ENCODE data around the gene CACNA2D3.
"Not testable (repeated sequence)": the region's sequence is repeated elsewhere in the genome, so short reads cannot be mapped to it uniquely, and the experiment has no call there.

The CACNA2D3 gene

GRCh38 chr3:55094676-55095075 lies 972.3 kb downstream of the CACNA2D3 start:
- in situ Hi-C loops (cut with HindIII; ENCODE audit: low sequenced_read_pairs), result no loop called here
- DNase-seq (ENCODE audit: low read depth, low spot score), result no peak
- no peak overlapping the region for H3K4me3 ChIP-seq (ENCODE audit: low read depth, low read length)
- TF ChIP-seq, protein P1, sequence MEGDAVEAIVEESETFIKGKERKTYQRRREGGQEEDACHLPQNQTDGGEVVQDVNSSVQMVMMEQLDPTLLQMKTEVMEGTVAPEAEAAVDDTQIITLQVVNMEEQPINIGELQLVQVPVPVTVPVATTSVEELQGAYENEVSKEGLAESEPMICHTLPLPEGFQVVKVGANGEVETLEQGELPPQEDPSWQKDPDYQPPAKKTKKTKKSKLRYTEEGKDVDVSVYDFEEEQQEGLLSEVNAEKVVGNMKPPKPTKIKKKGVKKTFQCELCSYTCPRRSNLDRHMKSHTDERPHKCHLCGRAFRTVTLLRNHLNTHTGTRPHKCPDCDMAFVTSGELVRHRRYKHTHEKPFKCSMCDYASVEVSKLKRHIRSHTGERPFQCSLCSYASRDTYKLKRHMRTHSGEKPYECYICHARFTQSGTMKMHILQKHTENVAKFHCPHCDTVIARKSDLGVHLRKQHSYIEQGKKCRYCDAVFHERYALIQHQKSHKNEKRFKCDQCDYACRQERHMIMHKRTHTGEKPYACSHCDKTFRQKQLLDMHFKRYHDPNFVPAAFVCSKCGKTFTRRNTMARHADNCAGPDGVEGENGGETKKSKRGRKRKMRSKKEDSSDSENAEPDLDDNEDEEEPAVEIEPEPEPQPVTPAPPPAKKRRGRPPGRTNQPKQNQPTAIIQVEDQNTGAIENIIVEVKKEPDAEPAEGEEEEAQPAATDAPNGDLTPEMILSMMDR (IDR thresholded peaks at IDR 0.05; ENCODE audit: low read depth, low read length), result no peak

GRCh38 chr3:55097441-55097840 lies 975.1 kb downstream of the CACNA2D3 start:
- in situ Hi-C loops (cut with HindIII; ENCODE audit: low sequenced_read_pairs), result no loop called here
- H3K4me3 ChIP-seq (ENCODE audit: low read depth, low read length), result no peak overlapping the region
- TF ChIP-seq, protein P1 (IDR thresholded peaks at IDR 0.05; ENCODE audit: low read depth, low read length), result no peak
- DNase-seq (ENCODE audit: low read depth, low spot score), result no peak

GRCh38 chr3:55105647-55106046 lies 983.3 kb downstream of the CACNA2D3 start:
- no peak overlapping the region for H3K4me3 ChIP-seq (ENCODE audit: low read depth, low read length)
- in situ Hi-C loops (cut with HindIII; ENCODE audit: low sequenced_read_pairs), result no loop called here
- TF ChIP-seq, protein P1 (IDR thresholded peaks at IDR 0.05; ENCODE audit: low read depth, low read length), result no peak
- DNase-seq (ENCODE audit: low read depth, low spot score), result no peak

DNA sequence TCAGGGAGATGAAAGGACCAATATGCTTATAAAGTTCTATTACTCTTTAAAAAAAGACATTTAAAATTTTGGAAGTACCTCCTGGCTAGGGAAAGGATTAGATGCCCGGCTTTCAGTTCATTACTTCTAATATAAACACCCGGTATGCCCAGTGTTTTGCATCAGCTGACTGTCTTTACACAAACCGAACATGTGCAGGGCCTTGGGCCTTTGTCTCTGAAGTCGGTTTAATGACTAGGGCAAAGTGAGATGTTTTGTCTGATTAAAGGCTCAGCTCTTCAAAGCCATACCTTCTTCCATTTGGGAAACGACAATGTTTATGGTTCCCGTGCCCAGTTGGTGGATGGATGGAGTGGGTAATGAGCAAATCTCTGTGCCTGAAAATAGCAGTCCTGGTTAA lies 984.8 kb downstream of the CACNA2D3 start:
- no peak for DNase-seq (ENCODE audit: low read depth, low spot score)
- H3K4me3 ChIP-seq (ENCODE audit: low read depth, low read length), result no peak overlapping the region
- TF ChIP-seq, protein P1 (IDR thresholded peaks at IDR 0.05; ENCODE audit: low read depth, low read length), result no peak
- in situ Hi-C loops (cut with HindIII; ENCODE audit: low sequenced_read_pairs), result no loop called here

GRCh38 chr3:55111906-55112305 lies 989.6 kb downstream of the CACNA2D3 start:
- H3K4me3 ChIP-seq (ENCODE audit: low read depth, low read length); in situ Hi-C loops (cut with HindIII; ENCODE audit: low sequenced_read_pairs); DNase-seq (ENCODE audit: low read depth, low spot score): not testable (repeated sequence)

DNA sequence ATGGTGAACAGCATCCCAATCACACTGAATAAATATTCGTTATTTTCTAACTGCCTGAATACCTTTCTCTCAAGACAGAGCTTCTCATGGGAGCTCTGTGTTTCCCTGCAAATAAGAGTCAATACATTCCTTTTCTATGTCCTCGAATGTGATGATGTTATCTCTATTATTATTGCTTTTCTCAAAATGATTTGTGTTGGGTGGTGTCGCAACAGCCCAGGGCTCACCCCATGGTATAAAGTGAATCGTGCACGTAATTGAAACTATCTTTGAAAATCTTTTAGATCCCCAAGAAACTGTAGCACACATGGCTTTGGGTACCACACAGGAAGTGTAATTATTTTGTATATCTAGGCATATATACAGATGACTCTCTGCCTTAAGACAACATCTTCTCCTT lies 996.1 kb downstream of the CACNA2D3 start:
- TF ChIP-seq, protein P1 (IDR thresholded peaks at IDR 0.05; ENCODE audit: low read depth, low read length), result no peak
- no peak for DNase-seq (ENCODE audit: low read depth, low spot score)
- H3K4me3 ChIP-seq (ENCODE audit: low read depth, low read length), result no peak overlapping the region
- in situ Hi-C loops (cut with HindIII; ENCODE audit: low sequenced_read_pairs), result no loop called here

- H3K4me3 ChIP-seq (ENCODE audit: low read depth, low read length), result no peak overlapping the region
- no peak for DNase-seq (ENCODE audit: low read depth, low spot score)
- TF ChIP-seq, protein P1 (IDR thresholded peaks at IDR 0.05; ENCODE audit: low read depth, low read length), result no peak
- in situ Hi-C loops (cut with HindIII; ENCODE audit: low sequenced_read_pairs), result no loop called here
These were observed 996.9 kb downstream of the CACNA2D3 start for GRCh38 chr3:55119268-55119667.
